Stimulated activated CD4-positive, alpha-beta T cell treated with anti-CD3 and anti-CD28 coated beads, Interleukin-1b, Interleukin-23, amount 100 ng/mL, for 24 hours (primary cell): ENCODE data around the gene CAMK2G.
A peak's percentile ranks its signal among the peaks of the same experiment; 100 is the strongest.
"Not testable (repeated sequence)": the region's sequence is repeated elsewhere in the genome, so short reads cannot be mapped to it uniquely, and the experiment has no call there.

ENCODE experiments used
- DNase-seq, 4 experiments: peaks; one replicate each; pipeline ENCODE4 v3.0.0-alpha.2; 2020; ENCODE audit warnings: low read depth in 4 of 4, low spot score in 1 of 4

The CAMK2G gene

GRCh38 chr10:73874267-73875138 is at the start of gene CAMK2G:
Gene CAMK2G (minus strand): TSS chr10:73874555. CDS start chr10:73874461, 94 bp downstream.
- peak; percentile 44 to 70 (median 62) for DNase-seq

GRCh38 chr10:73922864-73923133 is 48.4 kb upstream of the CAMK2G start:
- no peak for DNase-seq

- DNase-seq, result no peak
Measured at GRCh38 chr10:73922007-73922863, 47.9 kb upstream of the CAMK2G start.

GRCh38 chr10:73920089-73920488 is 45.7 kb upstream of the CAMK2G start:
- no peak for DNase-seq

- DNase-seq, result not testable (repeated sequence)
Measured at GRCh38 chr10:73919481-73919880, 45.1 kb upstream of the CAMK2G start.

- DNase-seq, result no peak
Measured at GRCh38 chr10:73917566-73918305, 43.4 kb upstream of the CAMK2G start.

GRCh38 chr10:73916761-73917470 is 42.6 kb upstream of the CAMK2G start:
- DNase-seq, result no peak

- DNase-seq, result no peak
Measured at GRCh38 chr10:73915206-73915851, 41.0 kb upstream of the CAMK2G start.

- DNase-seq, result no peak
Measured at GRCh38 chr10:73914036-73914435, 39.7 kb upstream of the CAMK2G start.

- no peak for DNase-seq
Measured at GRCh38 chr10:73911553-73912004, 37.2 kb upstream of the CAMK2G start.

- no peak for DNase-seq
Measured at GRCh38 chr10:73910764-73911552, 36.6 kb upstream of the CAMK2G start, which contains the start of gene PLAU. Gene PLAU (plus strand): TSS chr10:73911132. CDS start chr10:73911556, 424 bp downstream.

- DNase-seq, result no peak
Measured at GRCh38 chr10:73910401-73910763, 36.0 kb upstream of the CAMK2G start.

- no peak for DNase-seq
Measured at GRCh38 chr10:73909540-73910115, 35.3 kb upstream of the CAMK2G start.

- DNase-seq, result peak in 2 of 4 experiments; percentile 21 to 66
Measured at GRCh38 chr10:73908853-73909539, 34.6 kb upstream of the CAMK2G start.

- DNase-seq, result no peak
Measured at GRCh38 chr10:73907841-73908517, 33.6 kb upstream of the CAMK2G start.

- no peak for DNase-seq
Measured at GRCh38 chr10:73906524-73907447, 32.4 kb upstream of the CAMK2G start.
